Body of pancreas (tissue), 2 donors: Measurements from ENCODE around the gene KIF16B. TPM values are rescaled to one million over a fixed set of nuclear protein-coding genes. Genes with fewer than 3 reads are reported as not detected.

Experiments
- total RNA-seq, 2 donors: library from RNA; depleted of rRNA; stranded (reverse); fragments of >200 nt; gene quantifications; one replicate each; pipeline ENCODE4 v1.1.0, GENCODE V29; 2016

Gene KIF16B
- total RNA-seq, 2 donors from 2014 or later = 13.7 to 55.0 TPM

Other genes with a start within 250 kb of the KIF16B start
- gene SNRPB2, start 156.6 kb upstream of the KIF16B start, total RNA-seq = 1 to 10 TPM; 9.9 TPM
- gene OTOR, start 174.9 kb upstream of the KIF16B start, total RNA-seq = not detected